A673 (cell line): ENCODE data around the gene HSP90AB1. TPM values are rescaled to one million over a fixed set of nuclear protein-coding genes. Genes with fewer than 3 reads are reported as not detected.

Experiments
- BruUV-seq: library from RNA; stranded (reverse); fragments of 400-500 nt; replicated peaks from 2 replicates; lab custom pipeline; 2021; lab: Mats Ljungman, UMichigan
- CTCF ChIA-PET: fragments of 300-600 bp; sonication (Branson Sonifier 250); formaldehyde crosslinking; loops from one replicate; lab custom pipeline; 2022; ENCODE audit warnings: antibody characterized with exemption; lab: Charles Lee
- POLR2A ChIA-PET: fragments of 300-600 bp; sonication (Branson Sonifier 250); formaldehyde crosslinking; loops from one replicate; lab custom pipeline; 2022; ENCODE audit warnings: antibody characterized with exemption; ENCODE audit not compliant: low non-redundant PET; lab: Charles Lee
- DNase-seq: peaks from one replicate; pipeline ENCODE4 v3.0.0-alpha.2; 2015; ENCODE audit warnings: low spot score
- H3K27ac ChIP-seq: fragments of 200-600 bp; sonication (generic); 2 replicates; pipeline ENCODE4 v1.5.1; 2016; ENCODE audit warnings: mixed run types, low read depth, mild to moderate bottlenecking, mixed read lengths, antibody characterized with exemption, low read length; ENCODE audit not compliant: poor library complexity, severe bottlenecking
- H3K27me3 ChIP-seq: fragments of 200-600 bp; sonication (generic); replicated peaks from 2 replicates; pipeline ENCODE4 v1.6.1; 2017; ENCODE audit warnings: mixed run types, low read depth, mild to moderate bottlenecking, mixed read lengths, antibody characterized with exemption, low read length; ENCODE audit not compliant: insufficient read depth, poor library complexity
- H3K36me3 ChIP-seq: fragments of 200-600 bp; sonication (generic); 2 replicates; pipeline ENCODE4 v1.6.1; 2016; ENCODE audit warnings: mixed run types, mild to moderate bottlenecking, mixed read lengths, antibody characterized with exemption, low read length; ENCODE audit not compliant: insufficient read depth, poor library complexity, severe bottlenecking
- H3K4me1 ChIP-seq: fragments of 200-600 bp; sonication (generic); 2 replicates; pipeline ENCODE4 v1.6.1; 2017; ENCODE audit warnings: mixed run types, mild to moderate bottlenecking, mixed read lengths, antibody characterized with exemption, low read length; ENCODE audit not compliant: insufficient read depth, poor library complexity, severe bottlenecking
- H3K4me3 ChIP-seq: fragments of 200-600 bp; sonication (generic); 2 replicates; pipeline ENCODE4 v1.5.1; 2016; ENCODE audit warnings: low read depth, mixed run types, mild to moderate bottlenecking, mixed read lengths, low read length; ENCODE audit not compliant: poor library complexity, severe bottlenecking
- H3K9me3 ChIP-seq: fragments of 200-600 bp; sonication (generic); 2 replicates; pipeline ENCODE4 v1.6.1; 2016; ENCODE audit warnings: mixed run types, low read depth, mild to moderate bottlenecking, mixed read lengths, antibody characterized with exemption, low read length; ENCODE audit not compliant: poor library complexity, severe bottlenecking
- EZH2 ChIP-seq: fragments of 200-600 bp; sonication (generic); IDR thresholded peaks from 2 replicates; pipeline ENCODE4 v1.6.1; 2017; ENCODE audit warnings: borderline replicate concordance, low read depth, mild to moderate bottlenecking, mixed read lengths, antibody characterized with exemption, low read length; ENCODE audit not compliant: poor library complexity, severe bottlenecking
- intact Hi-C: fragments of 100-400 bp; cut with micrococcal nuclease; formaldehyde crosslinking; loops from one replicate; pipeline ENCODE4 v1.10.0; 2022; ENCODE audit not compliant: unreplicated experiment
- total RNA-seq: library from RNA; stranded (reverse); gene quantifications from 2 replicates; pipeline ENCODE4 v1.2.3, GENCODE V29; 2021
- TF ChIP-seq, protein P1 (sequence below): fragments of 300-800, 200-600 bp; sonication (generic); conservative IDR thresholded peaks from 2 replicates; pipeline ENCODE4 v1.5.1; 2017; ENCODE audit warnings: low read depth, mild to moderate bottlenecking, antibody characterized with exemption, low read length, moderate library complexity, mixed read lengths

The HSP90AB1 gene
- total RNA-seq, 1 experiment from 2014 or later = 1,581 TPM

DNA sequence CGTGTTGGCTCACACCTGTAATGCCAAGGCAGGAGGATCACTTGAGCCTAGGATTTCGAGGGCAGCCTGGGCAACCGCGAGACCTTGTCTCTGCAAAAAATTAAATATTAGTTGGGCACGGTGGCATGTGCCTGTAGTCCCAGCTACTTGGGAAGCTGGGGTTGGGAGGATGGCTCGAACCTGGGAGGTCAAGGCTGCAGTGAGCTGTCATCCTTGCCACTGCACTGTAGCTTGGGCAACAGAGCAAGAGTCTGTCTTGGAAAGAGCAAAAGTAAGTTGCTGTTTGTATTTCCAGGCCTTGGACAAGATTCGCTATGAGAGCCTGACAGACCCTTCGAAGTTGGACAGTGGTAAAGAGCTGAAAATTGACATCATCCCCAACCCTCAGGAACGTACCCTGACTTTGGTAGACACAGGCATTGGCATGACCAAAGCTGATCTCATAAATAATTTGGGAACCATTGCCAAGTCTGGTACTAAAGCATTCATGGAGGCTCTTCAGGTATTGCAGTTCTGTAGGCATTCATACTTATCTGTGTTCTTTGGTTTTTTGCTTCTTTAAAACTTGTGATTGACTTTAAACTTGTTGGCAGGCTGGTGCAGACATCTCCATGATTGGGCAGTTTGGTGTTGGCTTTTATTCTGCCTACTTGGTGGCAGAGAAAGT lies 2.3 kb downstream of the HSP90AB1 start:
- no peak for TF ChIP-seq EZH2
- TF ChIP-seq, protein P1, sequence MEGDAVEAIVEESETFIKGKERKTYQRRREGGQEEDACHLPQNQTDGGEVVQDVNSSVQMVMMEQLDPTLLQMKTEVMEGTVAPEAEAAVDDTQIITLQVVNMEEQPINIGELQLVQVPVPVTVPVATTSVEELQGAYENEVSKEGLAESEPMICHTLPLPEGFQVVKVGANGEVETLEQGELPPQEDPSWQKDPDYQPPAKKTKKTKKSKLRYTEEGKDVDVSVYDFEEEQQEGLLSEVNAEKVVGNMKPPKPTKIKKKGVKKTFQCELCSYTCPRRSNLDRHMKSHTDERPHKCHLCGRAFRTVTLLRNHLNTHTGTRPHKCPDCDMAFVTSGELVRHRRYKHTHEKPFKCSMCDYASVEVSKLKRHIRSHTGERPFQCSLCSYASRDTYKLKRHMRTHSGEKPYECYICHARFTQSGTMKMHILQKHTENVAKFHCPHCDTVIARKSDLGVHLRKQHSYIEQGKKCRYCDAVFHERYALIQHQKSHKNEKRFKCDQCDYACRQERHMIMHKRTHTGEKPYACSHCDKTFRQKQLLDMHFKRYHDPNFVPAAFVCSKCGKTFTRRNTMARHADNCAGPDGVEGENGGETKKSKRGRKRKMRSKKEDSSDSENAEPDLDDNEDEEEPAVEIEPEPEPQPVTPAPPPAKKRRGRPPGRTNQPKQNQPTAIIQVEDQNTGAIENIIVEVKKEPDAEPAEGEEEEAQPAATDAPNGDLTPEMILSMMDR = no peak
- intact Hi-C loops = no loop called here
- Histone ChIP-seq H3K36me3 (peaks cover 64% of the 10 kb centered on the region), H3K27me3 (no peaks in the 10 kb centered on the region), H3K4me3 (peak overlapping the region; percentile 80), H3K9me3 (no peaks in the 10 kb centered on the region), H3K4me1 (peaks cover 20% of the 10 kb centered on the region), H3K27ac (peak overlapping the region; percentile 30)
- ChIA-PET POLR2A (no interaction called here), CTCF (no interaction called here)
- no TSS peak for BruUV-seq
- no peak for DNase-seq

DNA sequence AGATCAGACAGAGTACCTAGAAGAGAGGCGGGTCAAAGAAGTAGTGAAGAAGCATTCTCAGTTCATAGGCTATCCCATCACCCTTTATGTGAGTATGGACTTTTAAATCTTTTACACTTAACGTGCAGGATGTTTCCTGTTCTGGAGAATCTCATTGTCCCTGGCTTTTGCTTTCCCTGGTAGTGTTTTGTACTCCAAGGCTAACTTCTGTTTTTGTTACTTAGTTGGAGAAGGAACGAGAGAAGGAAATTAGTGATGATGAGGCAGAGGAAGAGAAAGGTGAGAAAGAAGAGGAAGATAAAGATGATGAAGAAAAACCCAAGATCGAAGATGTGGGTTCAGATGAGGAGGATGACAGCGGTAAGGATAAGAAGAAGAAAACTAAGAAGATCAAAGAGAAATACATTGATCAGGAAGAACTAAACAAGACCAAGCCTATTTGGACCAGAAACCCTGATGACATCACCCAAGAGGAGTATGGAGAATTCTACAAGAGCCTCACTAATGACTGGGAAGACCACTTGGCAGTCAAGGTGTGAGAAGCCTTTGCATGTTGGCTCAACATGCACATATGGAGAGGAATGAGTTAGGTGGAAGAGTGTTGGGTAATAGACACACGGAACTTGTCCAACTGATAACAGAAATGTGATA lies 3.3 kb downstream of the HSP90AB1 start:
- no peak overlapping the region for H3K27ac ChIP-seq
- H3K36me3 ChIP-seq = peaks cover 74% of the 10 kb centered on the region
- intact Hi-C loops = no loop called here
- no peak for DNase-seq
- TSS peak; percentile 29 for BruUV-seq
- H3K27me3 ChIP-seq = no peaks in the 10 kb centered on the region
- H3K4me1 ChIP-seq = peaks cover 20% of the 10 kb centered on the region
- POLR2A ChIA-PET = no interaction called here
- CTCF ChIA-PET = no interaction called here
- H3K9me3 ChIP-seq = no peaks in the 10 kb centered on the region
- no peak overlapping the region for H3K4me3 ChIP-seq
- TF ChIP-seq, protein P1 = no peak
- TF ChIP-seq EZH2 = no peak

DNA sequence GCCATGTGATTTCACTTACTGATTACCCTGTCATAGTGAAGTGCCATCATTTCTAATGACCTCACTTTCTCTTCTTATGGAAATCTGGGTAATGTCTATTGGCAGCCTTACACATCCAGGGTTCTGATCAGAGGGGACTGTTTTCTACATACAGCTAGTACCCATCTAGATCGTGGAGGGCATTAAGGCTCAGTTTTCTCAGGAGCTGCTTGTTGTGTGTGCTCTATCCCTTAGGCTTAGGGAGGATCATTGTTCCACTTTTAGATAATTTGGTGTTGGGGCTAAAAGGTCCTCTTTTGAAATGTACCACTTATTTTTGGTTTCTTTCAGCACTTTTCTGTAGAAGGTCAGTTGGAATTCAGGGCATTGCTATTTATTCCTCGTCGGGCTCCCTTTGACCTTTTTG lies 3.8 kb downstream of the HSP90AB1 start:
- H3K9me3 ChIP-seq = no peaks in the 10 kb centered on the region
- no peak overlapping the region for H3K4me3 ChIP-seq
- no TSS peak for BruUV-seq
- POLR2A ChIA-PET = no interaction called here
- CTCF ChIA-PET = no interaction called here
- peaks cover 20% of the 10 kb centered on the region for H3K4me1 ChIP-seq
- no peak overlapping the region for H3K27ac ChIP-seq
- intact Hi-C loops = no loop called here
- no peak for TF ChIP-seq EZH2
- TF ChIP-seq, protein P1 = no peak
- no peaks in the 10 kb centered on the region for H3K27me3 ChIP-seq
- H3K36me3 ChIP-seq = peaks cover 74% of the 10 kb centered on the region
- no peak for DNase-seq
